GM18858 (cell line): ENCODE data around the gene ARFGAP1.
"Not testable (repeated sequence)": the region's sequence is repeated elsewhere in the genome, so short reads cannot be mapped to it uniquely, and the experiment has no call there.

Experiments
- ATAC-seq: cut with Tn5 transposase; IDR thresholded peaks from one replicate; pipeline ENCODE4 v1.9.1; 2021; ENCODE audit not compliant: unreplicated experiment

Gene ARFGAP1

DNA sequence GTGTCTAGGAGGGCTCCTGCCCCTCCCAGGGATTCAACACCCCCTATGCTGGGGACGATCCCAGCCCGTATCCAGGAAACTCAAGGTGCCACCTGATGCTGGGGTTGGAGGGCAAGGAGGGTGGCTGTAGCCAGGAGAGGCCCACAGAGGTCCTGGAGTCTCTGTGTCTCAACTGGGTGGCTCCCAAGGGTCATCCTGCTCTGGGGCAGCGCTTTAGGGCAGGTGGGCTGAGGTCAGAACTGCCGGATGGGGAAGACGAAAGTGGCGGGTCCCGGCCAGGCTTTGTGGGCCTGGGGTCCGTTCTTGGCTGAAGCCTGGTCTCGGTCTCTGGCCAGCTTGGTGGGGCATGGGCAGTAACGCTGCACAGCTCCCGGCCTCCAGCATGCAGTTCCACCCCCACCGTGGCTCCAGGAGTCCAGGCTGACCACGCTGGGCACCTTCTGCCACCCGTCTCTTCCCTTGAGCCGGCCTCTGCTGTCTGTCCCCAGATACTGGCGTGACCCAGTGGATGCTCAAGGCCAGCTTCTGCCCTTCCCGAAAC lies 17.6 kb downstream of the ARFGAP1 start:
- ATAC-seq, result no peak

DNA sequence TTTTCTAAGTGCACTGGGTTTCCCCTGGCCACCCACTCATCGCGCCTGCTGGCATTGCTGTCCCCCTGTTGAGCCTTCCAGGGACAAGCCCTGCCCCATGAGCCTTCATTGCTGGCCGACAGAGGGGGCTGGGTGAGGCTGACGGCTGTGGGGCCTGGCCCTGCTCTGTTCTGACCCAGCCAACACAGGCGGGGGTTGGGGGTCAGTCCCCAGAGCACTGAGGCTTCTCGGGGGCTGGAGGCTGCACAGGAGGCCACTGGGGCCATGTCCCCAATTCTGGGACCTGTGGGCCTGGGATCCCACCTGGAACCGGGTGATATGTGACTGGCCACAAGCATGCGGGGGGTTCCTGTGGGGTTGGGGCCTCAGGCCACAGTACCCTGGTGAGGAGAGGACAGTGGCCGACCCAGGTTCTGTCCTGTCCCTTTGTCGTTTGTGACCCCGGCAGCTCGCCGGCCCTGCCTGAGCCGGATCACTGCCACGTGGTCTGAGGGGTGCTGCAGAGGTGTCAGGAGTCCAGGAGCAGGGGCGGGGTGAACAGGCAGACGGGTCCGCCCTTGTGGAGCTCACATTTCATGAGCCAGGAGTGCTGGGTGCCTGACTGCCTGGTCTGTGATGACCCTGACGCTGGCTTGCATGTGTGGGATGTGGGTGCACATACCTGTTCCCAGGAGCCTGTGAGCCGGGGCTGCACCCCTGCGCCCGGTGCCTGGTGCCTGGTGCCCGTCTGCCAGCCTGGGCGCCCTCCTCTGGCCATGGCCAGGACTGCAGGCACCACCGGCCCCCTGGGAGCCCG lies 18.3 kb downstream of the ARFGAP1 start:
- ATAC-seq, result no peak

DNA sequence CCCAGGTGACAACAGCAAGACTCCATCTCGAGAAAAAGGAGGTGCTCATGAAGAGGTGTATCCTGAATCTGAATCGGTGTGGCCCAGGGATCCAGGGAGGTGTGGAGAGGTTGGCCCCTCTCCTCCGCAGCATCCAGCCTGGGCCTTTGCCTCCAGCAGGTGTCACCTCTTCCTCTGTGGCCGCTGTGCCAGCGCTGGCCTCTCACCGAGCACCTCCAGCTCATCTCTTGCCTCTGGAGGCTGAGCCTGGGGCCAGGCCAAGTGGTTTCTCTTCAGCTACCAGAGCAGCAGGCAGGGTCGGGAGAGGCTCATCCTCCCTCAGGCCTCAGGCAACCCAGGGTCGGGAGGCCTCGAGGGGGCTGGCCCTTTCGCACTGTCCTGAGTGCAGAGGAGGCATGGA lies 19.2 kb downstream of the ARFGAP1 start:
- ATAC-seq, result no peak

DNA sequence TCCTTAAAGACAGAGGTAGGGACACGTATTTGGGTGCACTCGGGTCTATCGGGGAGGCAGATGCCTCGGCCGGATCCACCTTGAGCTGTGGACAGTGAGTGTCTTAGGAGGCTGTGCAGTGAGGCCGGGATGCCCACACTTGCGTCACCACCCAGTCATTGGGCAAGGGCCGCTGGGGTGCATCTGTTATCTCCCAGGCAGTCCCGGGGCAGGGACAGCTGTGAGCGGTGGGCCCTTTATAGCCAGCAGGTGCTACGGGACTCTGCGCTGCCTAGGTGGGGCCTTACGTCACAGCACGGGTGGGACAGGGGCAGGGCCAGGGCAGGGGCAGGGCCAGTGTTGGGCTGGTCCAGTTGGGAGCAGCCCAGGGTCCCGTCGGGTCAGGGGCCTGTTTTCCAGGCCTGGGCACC lies 19.7 kb downstream of the ARFGAP1 start:
- ATAC-seq, result no peak

DNA sequence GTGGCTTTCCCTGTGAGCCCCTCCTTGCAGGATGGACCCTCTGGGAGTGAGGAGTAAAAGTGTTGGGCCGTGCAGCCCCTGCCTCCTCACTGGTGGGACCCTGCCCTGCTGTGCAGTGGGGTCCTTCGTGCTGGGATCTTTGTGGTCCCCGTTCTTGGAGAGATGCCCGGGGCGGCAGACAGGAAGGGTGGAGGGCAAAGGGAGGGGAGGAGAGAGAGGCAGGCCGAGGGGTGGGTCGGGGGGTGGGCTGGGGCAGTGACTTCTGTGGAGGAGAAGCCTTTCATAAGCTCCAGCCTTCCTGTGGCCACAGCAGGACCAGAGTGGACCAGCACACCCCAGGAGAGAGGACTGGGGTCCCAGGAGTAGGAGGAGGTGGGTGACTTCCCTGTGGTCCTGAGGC lies 20.3 kb downstream of the ARFGAP1 start, which contains the start of gene COL20A1:
Gene COL20A1, plus strand, starts transcription at position 283 of the 400 bp plus-strand sequence. CDS start 1,922 bp downstream, outside the sequence.
- ATAC-seq, result no peak

DNA sequence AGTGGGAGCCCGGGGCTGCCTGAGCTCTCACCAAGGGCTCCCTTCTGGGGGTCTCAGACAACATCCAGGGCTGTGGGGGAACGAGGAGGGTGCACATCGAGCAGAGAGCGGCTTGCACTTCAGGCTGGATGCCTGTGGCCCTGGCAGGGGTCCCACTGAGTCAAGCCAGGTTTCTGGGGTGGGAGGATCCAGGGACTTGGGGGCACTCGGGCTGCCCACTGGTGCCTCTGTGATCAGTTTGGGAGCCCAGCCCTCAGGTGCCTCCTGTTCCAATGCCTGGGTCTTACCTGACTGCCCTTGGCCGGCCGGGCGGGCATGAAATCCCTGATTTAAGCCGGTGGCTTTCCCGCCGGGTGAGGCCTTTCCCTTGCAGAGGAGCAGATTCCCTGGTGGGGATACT lies 20.8 kb downstream of the ARFGAP1 start:
- no peak for ATAC-seq

DNA sequence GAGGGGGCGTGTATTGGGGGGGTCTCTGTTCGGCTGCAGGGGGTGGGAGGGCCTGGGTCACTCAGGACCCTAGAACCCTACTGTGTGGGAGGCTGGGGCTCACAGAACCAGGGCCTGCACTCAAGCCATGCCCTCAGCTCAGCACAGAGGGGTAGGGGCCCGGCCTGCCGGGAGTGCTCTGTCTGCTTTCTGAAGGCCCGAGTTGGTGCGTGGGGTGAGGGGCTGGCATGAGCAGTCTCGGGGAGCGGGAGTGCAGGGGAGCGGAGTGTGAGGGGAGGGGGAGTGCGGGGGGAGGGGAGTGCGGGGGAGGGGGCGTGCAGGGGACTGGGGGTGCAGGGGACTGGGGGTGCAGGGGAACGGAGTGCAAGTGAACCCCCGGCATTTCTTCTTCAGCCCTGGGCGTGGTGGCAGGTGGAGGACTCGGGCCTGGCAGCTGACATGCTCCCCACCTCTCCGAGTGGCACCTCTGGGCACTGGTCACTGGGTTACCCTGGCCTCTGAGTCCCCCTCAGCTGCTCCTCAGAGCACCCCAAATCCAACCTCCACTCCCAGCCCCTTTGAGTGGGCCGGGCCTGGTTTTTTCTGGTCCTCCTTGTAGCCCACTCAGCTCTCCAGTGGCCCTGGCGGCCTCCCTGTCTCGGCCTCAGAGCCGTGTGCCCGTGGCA lies 21.4 kb downstream of the ARFGAP1 start:
- no peak for ATAC-seq

DNA sequence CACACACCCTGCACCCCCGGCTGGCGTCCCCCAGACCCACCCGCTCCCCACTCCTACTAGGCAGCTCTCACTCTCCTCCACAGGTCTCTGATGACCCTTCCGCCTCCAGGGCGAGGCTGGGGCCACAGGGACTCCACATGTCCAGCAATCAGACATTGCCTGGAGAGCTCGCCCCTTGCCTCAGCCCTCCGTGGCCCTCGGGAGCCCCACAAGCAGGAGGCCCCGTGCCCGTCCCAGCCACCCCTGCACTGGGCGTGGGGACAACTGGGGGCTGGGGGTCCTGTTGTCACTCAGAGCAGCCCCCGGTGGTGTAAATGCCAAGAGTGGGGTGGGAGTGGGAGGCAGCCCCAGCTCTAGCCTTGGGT lies 21.9 kb downstream of the ARFGAP1 start:
- no peak for ATAC-seq

DNA sequence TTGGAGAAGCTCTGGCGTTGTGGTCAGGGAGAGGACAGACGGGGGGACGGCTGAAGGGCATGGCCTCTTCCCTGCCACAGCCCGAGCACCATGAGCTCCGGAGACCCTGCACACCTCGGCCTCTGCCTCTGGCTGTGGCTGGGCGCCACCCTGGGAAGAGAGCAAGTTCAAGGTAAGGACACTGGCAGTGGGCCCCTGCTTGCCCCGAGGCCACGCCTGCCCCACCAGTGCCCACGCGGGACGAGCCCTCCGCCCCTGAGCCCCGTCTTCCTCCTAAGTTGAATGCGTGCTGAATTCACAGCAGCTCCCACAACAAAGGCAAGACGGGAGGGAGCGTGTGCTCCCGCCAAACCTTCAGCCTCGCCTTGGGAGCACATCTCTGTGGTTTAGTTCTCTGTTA lies 22.4 kb downstream of the ARFGAP1 start:
- no peak for ATAC-seq

DNA sequence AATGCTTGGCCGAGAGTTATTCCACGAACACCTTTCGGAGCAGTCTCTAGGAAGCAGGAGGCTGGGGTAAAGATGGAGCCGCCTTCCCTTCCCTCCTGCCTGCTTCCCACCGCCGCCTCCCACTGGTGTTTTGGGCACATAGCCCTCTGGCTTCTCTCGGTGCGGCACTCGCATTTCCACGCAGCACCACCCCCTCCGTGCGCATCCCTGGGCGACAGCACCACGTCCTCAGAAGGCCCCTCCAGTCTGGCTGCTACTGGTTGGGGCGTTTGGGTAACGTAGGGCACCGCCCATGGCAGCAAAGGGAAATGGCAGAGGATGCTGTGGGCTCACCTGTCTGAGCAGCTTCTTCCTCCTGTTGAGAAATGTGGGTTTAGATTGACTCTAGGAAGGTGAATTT lies 22.8 kb downstream of the ARFGAP1 start:
- ATAC-seq, result no peak

DNA sequence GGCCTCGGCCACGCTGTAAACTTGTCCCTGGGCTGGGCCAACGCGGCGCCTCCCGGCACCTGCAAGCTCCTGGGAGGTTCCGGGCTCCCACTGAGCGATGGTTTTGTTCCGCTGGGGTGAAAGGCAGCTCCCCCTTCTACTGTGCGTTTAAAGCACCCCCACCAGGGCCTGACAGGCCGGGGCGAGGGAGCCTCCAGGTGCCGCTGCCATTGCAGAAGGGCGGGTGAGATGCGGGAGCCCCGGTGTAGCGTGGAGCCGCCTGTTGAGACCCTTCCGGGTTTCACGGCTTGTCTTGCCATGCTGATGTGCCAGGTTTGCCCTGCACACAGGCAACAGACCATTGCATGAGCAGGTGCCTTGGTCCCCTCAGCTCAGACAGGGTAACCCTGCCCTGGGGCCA lies 23.2 kb downstream of the ARFGAP1 start:
- no peak for ATAC-seq

DNA sequence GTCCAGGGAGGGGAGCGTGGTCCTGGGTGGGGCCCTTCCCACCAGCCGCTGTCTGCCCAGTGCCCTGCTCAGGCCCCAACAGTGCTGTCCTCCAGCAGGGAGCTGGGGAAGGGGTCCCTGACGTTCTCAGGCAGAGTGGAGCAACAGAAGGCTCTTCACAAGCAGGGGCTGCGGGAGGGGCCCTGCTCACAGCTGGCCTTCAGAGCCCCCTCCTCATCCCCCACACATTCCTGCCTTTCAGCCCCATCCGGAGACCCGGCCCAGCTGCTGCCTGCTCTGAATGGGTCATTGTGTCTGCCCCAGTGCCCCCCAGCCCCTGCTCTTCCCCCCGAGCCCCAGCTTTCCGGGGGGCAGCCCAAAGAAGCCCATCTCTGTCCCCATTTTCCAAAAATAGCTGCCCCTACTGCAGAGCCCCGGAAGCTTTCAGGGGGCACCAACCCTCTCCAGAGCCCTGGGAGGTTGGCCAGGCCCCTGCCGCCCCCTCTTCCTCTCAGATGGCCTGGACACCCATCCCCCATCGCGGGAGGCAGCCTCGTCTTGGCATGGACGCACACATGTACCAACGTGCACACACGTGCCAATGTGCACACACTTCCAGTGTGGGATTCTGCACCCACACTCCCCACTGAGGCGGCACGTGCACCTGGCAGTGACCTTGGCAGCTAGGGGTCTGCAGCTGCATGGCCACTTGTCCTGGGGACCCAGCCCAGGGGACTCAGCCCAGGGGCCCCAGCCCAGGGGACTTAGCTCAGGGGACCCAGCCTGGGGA lies 24.1 kb downstream of the ARFGAP1 start:
- no peak for ATAC-seq

DNA sequence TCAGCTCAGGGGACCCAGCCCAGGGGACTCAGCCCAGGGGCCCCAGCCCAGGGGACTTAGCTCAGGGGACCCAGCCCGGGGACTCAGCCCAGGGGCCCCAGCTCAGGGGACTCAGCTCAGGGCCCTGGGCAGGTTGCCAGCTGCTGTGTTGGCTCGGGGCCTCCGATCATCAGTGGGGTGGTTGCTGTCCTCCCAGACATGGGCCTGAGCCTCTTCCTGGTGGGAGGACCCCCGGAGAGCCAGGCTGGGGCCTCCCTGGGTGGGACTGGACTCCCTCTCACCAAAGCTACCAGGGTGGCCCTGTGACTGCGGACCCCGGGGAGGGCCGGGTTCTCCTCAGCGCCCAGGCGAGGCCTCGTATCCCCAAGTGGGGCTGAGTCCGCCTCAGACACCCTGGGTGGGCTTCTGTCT lies 24.8 kb downstream of the ARFGAP1 start:
- ATAC-seq, result no peak

DNA sequence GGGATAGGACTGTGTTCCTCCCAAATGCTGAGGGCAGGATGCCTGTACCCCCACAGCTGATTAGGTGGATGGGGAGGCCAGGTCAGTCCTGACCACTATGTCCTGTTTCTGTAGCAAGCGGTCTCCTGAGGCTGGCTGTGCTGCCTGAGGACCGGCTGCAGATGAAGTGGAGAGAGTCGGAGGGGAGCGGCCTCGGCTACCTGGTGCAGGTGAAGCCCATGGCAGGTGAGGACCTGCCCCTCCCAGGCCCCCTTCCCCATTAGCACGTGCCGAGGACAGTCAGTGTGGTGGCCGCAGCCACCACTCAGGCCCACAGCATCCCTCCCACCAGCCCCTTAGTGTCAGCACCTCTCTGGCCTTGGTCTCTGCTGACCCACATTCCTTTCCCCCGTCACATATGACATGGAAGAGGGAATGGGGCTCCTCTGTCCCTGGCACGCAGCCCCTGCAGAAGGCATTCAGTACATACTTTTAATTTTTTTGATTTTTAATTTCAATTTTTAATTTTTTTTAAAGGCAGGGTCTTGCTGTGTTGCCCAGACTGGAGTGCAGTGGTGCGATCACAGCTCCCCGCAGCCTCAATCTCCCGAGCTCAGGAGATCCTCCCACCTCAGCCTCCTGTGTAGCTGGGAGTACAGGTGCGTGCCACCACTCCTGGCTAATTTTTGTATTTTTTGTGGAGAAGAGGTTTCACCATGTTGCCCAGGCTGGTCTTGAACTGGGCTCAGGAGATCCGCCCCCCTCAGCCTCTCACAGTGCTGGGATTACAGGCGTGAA lies 25.4 kb downstream of the ARFGAP1 start:
- no peak for ATAC-seq

DNA sequence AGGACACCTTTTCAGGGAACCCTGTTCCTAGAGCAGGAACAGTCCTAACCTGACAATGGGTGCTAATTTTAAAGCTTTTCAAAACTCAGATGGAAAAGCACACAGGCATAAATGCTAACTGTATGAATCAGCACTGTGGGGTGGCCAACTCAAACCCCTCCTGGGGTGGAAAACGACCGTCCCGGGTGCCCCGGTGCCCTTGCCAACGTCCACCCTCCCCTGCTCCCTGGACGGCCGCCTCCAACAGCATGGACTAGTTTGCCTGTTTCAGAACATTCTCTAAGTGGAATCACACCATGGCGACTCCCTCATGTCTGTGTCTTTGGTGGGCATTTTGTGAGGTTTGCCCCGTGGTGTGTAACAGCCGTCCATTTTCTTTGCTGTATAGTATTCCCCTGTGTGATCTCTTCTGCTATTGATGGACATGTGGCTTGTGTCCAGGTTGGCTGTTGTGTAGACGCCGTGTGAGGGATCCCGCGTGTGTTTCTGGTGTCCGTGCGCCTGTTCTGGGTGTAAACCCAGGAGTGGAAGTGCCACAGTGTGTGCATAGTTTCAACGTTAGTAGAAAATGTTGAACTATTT lies 26.2 kb downstream of the ARFGAP1 start:
- ATAC-seq, result no peak

DNA sequence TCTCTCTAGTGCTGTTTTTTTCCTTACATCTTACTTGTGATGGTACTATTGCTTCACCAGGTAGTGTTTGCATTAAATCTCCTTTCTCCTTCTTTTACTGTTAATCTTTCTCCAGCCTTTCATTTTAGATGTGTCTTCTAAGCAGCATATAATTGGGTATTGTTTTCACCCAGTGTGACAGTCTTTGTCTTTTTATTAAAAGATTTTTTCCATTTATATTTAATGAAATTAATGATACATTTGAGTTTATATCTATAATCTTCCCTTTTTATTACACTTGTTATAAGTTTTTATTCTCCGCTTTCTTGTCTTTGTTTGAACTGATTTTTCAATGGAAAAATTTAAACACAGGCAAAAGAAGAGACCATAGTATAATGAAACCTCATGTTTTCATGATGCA lies 29.1 kb downstream of the ARFGAP1 start:
- no peak for ATAC-seq

DNA sequence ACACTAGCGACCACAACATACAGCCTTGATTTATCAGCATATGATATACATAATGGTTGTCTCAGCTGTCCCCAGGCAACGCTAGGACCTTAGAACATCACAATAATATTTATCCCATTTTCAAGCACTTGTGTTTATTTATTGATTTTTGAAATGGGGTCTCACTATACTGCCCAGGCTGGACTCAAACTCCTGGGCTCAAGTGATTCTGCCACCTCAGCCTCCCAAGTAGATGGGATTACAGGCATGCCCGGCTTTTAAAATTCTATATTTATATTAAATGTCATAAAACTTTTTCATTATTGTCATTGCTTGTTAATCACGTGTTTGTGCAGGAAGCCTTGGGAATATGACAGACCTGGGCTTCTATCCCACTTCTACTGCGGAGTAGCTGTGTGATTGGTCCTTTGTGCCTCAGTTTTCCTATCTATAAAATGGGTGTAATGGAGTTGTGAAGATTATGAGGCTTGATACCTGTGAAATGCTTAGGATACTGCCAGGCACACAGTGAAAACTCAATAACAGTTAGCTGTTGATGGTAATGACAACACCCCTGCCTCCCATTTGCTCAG lies 30.6 kb downstream of the ARFGAP1 start:
- ATAC-seq, result no peak

DNA sequence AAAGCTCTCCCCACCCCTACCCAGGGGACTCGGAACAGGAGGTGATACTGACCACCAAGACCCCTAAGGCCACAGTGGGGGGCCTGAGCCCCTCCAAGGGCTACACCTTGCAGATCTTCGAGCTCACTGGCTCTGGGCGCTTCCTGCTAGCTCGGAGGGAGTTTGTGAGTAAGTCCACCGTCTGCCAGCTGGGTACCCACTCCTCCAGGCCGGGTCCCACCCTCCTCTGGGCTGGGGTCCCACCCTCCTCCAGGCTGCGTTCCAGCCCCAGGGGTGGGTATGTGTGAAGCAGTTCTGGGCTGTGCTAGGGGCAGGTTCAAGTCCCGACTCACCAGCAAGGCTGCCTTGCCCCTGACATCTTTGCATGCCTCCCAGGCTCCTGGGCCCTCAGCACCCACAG lies 32.8 kb downstream of the ARFGAP1 start:
- no peak for ATAC-seq

DNA sequence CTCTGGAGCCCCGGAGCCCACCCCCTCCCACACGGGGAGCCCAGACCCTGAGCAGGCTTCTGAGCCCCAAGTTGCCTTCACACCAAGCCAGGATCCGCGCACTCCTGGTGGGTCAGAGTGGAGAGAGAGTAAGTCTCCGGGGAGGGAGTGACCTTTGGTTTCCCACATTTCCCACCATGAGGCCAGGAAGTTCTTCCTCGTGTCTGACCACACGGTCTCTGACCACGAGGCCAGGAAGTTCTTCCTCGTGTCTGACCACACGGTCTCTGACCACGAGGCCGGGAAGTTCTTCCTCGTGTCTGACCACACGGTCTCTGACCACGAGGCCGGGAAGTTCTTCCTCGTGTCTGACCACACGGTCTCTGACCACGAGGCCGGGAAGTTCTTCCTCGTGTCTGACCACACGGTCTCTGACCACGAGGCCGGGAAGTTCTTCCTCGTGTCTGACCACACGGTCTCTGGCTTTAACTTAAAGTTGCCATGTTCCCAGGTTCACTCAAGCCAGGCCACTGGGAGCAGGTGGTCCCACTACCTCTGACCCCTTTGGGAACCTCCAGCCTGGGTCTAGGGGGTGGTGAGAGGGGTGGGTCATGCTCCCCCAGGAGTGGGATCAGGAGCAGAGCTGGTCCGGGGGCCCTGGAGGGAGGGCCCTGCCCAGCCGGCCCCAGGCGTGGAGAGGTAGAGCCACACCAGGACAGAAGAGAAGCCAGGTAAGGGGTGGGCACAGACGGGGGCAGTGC lies 33.5 kb downstream of the ARFGAP1 start:
- ATAC-seq, result not testable (repeated sequence)
